Parathyroid adenoma (tissue), 2 donors: ENCODE measurements around the gene RSPH3.
"Not testable (repeated sequence)": the region's sequence is repeated elsewhere in the genome, so short reads cannot be mapped to it uniquely, and the experiment has no call there.

Experiments used
- H2AFZ ChIP-seq: fragments of 300-600 bp; sonication (generic); one replicate; pipeline ENCODE4 v1.7.0; 2017; ENCODE audit warnings: antibody characterized with exemption, mild to moderate bottlenecking
- H3K27ac ChIP-seq: fragments of 300-600 bp; sonication (generic); one replicate; pipeline ENCODE4 v1.7.0; 2017
- H3K27me3 ChIP-seq: fragments of 300-600 bp; sonication (generic); one replicate; pipeline ENCODE4 v1.7.0; 2017; ENCODE audit warnings: low read length; ENCODE audit not compliant: control insufficient read depth, insufficient read depth
- H3K36me3 ChIP-seq: fragments of 300-600 bp; sonication (generic); one replicate; pipeline ENCODE4 v1.7.0; 2017; ENCODE audit warnings: low read length; ENCODE audit not compliant: control insufficient read depth, insufficient read depth
- H3K4me1 ChIP-seq: fragments of 300-600 bp; sonication (generic); one replicate; pipeline ENCODE4 v1.7.0; 2017; ENCODE audit warnings: control low read depth
- H3K4me2 ChIP-seq: fragments of 300-600 bp; sonication (generic); one replicate; pipeline ENCODE4 v1.7.0; 2017; ENCODE audit warnings: low read length
- H3K4me3 ChIP-seq: fragments of 300-600 bp; sonication (generic); one replicate; pipeline ENCODE4 v1.7.0; 2017; ENCODE audit warnings: low read depth, low read length
- H3K79me2 ChIP-seq: fragments of 300-600 bp; sonication (generic); one replicate; pipeline ENCODE4 v1.7.0; 2017; ENCODE audit warnings: control low read depth
- H3K9ac ChIP-seq: fragments of 300-600 bp; sonication (generic); one replicate; pipeline ENCODE4 v1.7.0; 2017; ENCODE audit warnings: mild to moderate bottlenecking
- H3K9me3 ChIP-seq: fragments of 300-600 bp; sonication (generic); one replicate; pipeline ENCODE4 v1.7.0; 2017; ENCODE audit warnings: low read length; ENCODE audit not compliant: control insufficient read depth
- CTCF ChIP-seq: fragments of 300-600 bp; sonication (generic); IDR thresholded peaks from one replicate; pipeline ENCODE4 v1.7.0; 2017; ENCODE audit warnings: antibody characterized with exemption, mild to moderate bottlenecking
- donor health status: primary hyperparathyroidism.

Gene RSPH3

GRCh38 chr6:159039885-159040258 is 39.9 kb upstream of the RSPH3 start:
- H3K4me3 ChIP-seq = no peak overlapping the region

GRCh38 chr6:159038914-159039884 is 39.2 kb upstream of the RSPH3 start:
- H3K79me2 ChIP-seq = no peaks in the 10 kb centered on the region
- H3K4me3 ChIP-seq = no peak overlapping the region
- H3K27me3 ChIP-seq = no peaks in the 10 kb centered on the region
- no peaks in the 10 kb centered on the region for H3K36me3 ChIP-seq
- H3K4me1 ChIP-seq = no peaks in the 10 kb centered on the region
- no peak for TF ChIP-seq CTCF
- no peaks in the 10 kb centered on the region for H3K9me3 ChIP-seq
- no peak overlapping the region for H2AFZ ChIP-seq
- H3K9ac ChIP-seq = no peak overlapping the region
- no peak overlapping the region for H3K4me2 ChIP-seq
- H3K27ac ChIP-seq = no peak overlapping the region

More at GRCh38 chr6:159039885-159040258, 39.9 kb upstream of the RSPH3 start:
- TF ChIP-seq CTCF = no peak
- no peaks in the 10 kb centered on the region for H3K36me3 ChIP-seq
- H3K27me3 ChIP-seq = no peaks in the 10 kb centered on the region
- no peak overlapping the region for H3K27ac ChIP-seq
- H3K9me3 ChIP-seq = no peaks in the 10 kb centered on the region
- H3K79me2 ChIP-seq = no peaks in the 10 kb centered on the region
- no peak overlapping the region for H2AFZ ChIP-seq
- no peak overlapping the region for H3K9ac ChIP-seq
- no peak overlapping the region for H3K4me2 ChIP-seq
- no peaks in the 10 kb centered on the region for H3K4me1 ChIP-seq

GRCh38 chr6:159038318-159038717 is 38.3 kb upstream of the RSPH3 start:
- H3K4me2 ChIP-seq, H3K9ac ChIP-seq, H2AFZ ChIP-seq, H3K36me3 ChIP-seq, H3K9me3 ChIP-seq, H3K79me2 ChIP-seq, H3K27ac ChIP-seq, H3K27me3 ChIP-seq, H3K4me1 ChIP-seq, H3K4me3 ChIP-seq: not testable (repeated sequence)

DNA sequence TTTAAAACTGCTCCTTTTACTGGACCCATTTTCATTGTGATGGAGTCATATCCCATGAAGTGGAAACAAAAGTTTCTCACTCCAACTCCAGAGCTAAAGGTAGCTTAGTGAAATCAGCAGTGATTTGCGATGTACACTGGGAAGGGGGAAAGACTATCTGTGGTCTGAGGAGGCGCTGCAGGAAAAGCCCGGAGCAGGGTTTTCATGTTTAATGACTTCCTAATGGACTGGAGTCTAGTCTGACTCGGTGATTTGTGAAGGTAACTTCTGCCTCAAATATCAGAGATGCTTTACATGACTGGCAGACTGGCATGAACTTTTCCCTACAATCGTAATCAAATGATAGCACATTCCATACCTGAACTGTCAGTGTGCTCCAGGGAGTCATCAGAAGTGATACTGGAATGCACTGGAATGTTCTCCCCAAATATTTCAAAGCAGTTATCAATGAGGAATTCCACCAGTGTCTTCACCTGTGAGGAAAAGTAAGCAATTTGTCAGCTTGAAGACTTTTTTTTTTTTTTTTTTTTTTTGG is 37.8 kb upstream of the RSPH3 start:
- Histone ChIP-seq H3K4me2 (no peak overlapping the region), H3K4me3 (no peak overlapping the region), H3K9ac (no peak overlapping the region), H3K79me2 (no peaks in the 10 kb centered on the region), H3K27ac (no peak overlapping the region), H3K4me1 (no peaks in the 10 kb centered on the region), H2AFZ (no peak overlapping the region), H3K27me3 (no peaks in the 10 kb centered on the region), H3K9me3 (no peaks in the 10 kb centered on the region), H3K36me3 (no peaks in the 10 kb centered on the region)
- TF ChIP-seq CTCF = no peak

- Histone ChIP-seq H3K9me3 (no peaks in the 10 kb centered on the region), H3K79me2 (no peaks in the 10 kb centered on the region), H3K4me2 (no peak overlapping the region), H2AFZ (no peak overlapping the region), H3K4me1 (no peaks in the 10 kb centered on the region), H3K4me3 (no peak overlapping the region), H3K36me3 (no peaks in the 10 kb centered on the region), H3K27me3 (no peaks in the 10 kb centered on the region), H3K9ac (no peak overlapping the region), H3K27ac (no peak overlapping the region)
- TF ChIP-seq CTCF = no peak
These were observed 36.7 kb upstream of the RSPH3 start for GRCh38 chr6:159036673-159037072.
